HCT116 (cell line): ENCODE results near the gene PDE4B. TPM values are rescaled to one million over a fixed set of nuclear protein-coding genes. Genes with fewer than 3 reads are reported as not detected.

ENCODE experiments used
- ATAC-seq: fragments of 200-7000 bp; cut with Tn5 transposase; 2 replicates; pipeline ENCODE4 v1.9.1; 2020; ENCODE audit warnings: mild to moderate bottlenecking, moderate library complexity
- BruUV-seq: library from RNA; stranded (reverse); fragments of 400-500 nt; replicated peaks from 2 replicates; lab custom pipeline; 2021; lab: Mats Ljungman, UMichigan
- CTCF ChIA-PET: fragments of 300-600 bp; sonication (Branson Sonifier 250); formaldehyde crosslinking; loops from one replicate; lab custom pipeline; 2021; ENCODE audit warnings: antibody characterized with exemption; lab: Charles Lee
- POLR2A ChIA-PET: fragments of 300-600, 350-600 bp; sonication (Branson Sonifier 250); formaldehyde crosslinking; loops from one replicate; lab custom pipeline; 2021; ENCODE audit warnings: antibody characterized with exemption; lab: Charles Lee
- RAD21 ChIA-PET, 2 experiments: fragments of 300-600 bp; sonication (Branson Sonifier 250); formaldehyde crosslinking; loops; one replicate each; lab custom pipeline; 2023; ENCODE audit warnings: low total read pairs in 2 of 2; ENCODE audit not compliant: uncharacterized antibody in 2 of 2, unreplicated experiment in 2 of 2, low non-redundant PET in 1 of 2; lab: Charles Lee
- DNase-seq: peaks from one replicate; pipeline ENCODE4 v3.0.0-alpha.2; 2010; ENCODE audit warnings: low read depth, low spot score
- H2AFZ ChIP-seq: fragments of 200-600 bp; shearing (Covaris generic), sonication (generic); 2 replicates; pipeline ENCODE4 v1.6.1; 2017; ENCODE audit warnings: low read depth, mixed run types, mixed read lengths, antibody characterized with exemption, low read length; ENCODE audit not compliant: poor library complexity, severe bottlenecking
- H3K27ac ChIP-seq: 2 replicates; pipeline ENCODE4 v1.5.1; 2012; ENCODE audit warnings: low read depth, low read length
- H3K27me3 ChIP-seq: fragments of 200-600 bp; sonication (generic); 2 replicates; pipeline ENCODE4 v1.6.1; 2016; ENCODE audit warnings: mixed run types, low read length, mixed read lengths; ENCODE audit not compliant: insufficient read depth
- H3K36me3 ChIP-seq, 2 experiments: fragments of 200-500 bp in 1 of 2; fragments of 200-600 bp in 1 of 2; sonication (Bioruptor generic) in 1 of 2; sonication (generic) in 1 of 2; 2 replicates each; pipeline versions ENCODE4 v1.5.1 to v1.6.1; 2014 to 2016; ENCODE audit warnings: low read length in 2 of 2, inconsistent platforms in 1 of 2, mixed read lengths in 1 of 2, mixed run types in 1 of 2; ENCODE audit not compliant: insufficient read depth in 2 of 2, control insufficient read depth in 1 of 2
- H3K4me1 ChIP-seq, 2 experiments: fragments of 200-600 bp in 1 of 2; sonication (generic) in 1 of 2; 2 replicates each; pipeline versions ENCODE4 v1.5.1 to v1.6.1; 2012 to 2017; ENCODE audit warnings: low read length in 2 of 2, inconsistent platforms in 1 of 2, mild to moderate bottlenecking in 1 of 2, mixed read lengths in 1 of 2, mixed run types in 1 of 2, moderate library complexity in 1 of 2; ENCODE audit not compliant: insufficient read depth in 2 of 2, control insufficient read depth in 1 of 2
- H3K4me2 ChIP-seq: fragments of 200-600 bp; sonication (generic); 2 replicates; pipeline ENCODE4 v1.6.1; 2017; ENCODE audit warnings: mixed run types, low read length, mixed read lengths
- H3K4me3 ChIP-seq, 2 experiments: fragments of 200-600 bp in 1 of 2; sonication (generic) in 1 of 2; replicated peaks in 1 of 2; 2 replicates each; pipeline ENCODE4 v1.5.1; 2011 to 2016; ENCODE audit warnings: low read length in 2 of 2, control low read depth in 1 of 2, low read depth in 1 of 2, mild to moderate bottlenecking in 1 of 2, mixed read lengths in 1 of 2, mixed run types in 1 of 2
- H3K79me2 ChIP-seq: fragments of 200-600 bp; sonication (generic); 2 replicates; pipeline ENCODE4 v1.6.1; 2017; ENCODE audit warnings: mild to moderate bottlenecking, mixed run types, low read length, moderate library complexity, mixed read lengths; ENCODE audit not compliant: insufficient read depth
- H3K9ac ChIP-seq: fragments of 200-600 bp; sonication (generic); 2 replicates; pipeline ENCODE4 v1.6.1; 2016; ENCODE audit warnings: low read length, mixed read lengths
- H3K9me2 ChIP-seq: fragments of 200-600 bp; sonication (generic), shearing (Covaris generic); 2 replicates; pipeline ENCODE4 v1.6.1; 2017; ENCODE audit warnings: mixed run types, mild to moderate bottlenecking, moderate library complexity; ENCODE audit not compliant: insufficient read depth
- H3K9me3 ChIP-seq, 2 experiments: fragments of 200-500 bp in 1 of 2; fragments of 200-600 bp in 1 of 2; sonication (Bioruptor generic) in 1 of 2; sonication (generic) in 1 of 2; 2 replicates each; pipeline ENCODE4 v1.6.1; 2014 to 2017; ENCODE audit warnings: low read length in 2 of 2, mixed read lengths in 2 of 2, inconsistent platforms in 1 of 2, low read depth in 1 of 2, mild to moderate bottlenecking in 1 of 2, mixed run types in 1 of 2, moderate library complexity in 1 of 2; ENCODE audit not compliant: control insufficient read depth in 1 of 2, insufficient read depth in 1 of 2
- H4K20me1 ChIP-seq: fragments of 200-600 bp; sonication (generic), shearing (Covaris generic); 2 replicates; pipeline ENCODE4 v1.6.1; 2017; ENCODE audit warnings: mixed run types, mild to moderate bottlenecking, moderate library complexity; ENCODE audit not compliant: insufficient read depth
- CEBPB ChIP-seq: IDR thresholded peaks from 2 replicates; pipeline ENCODE4 v1.6.1; 2012; ENCODE audit warnings: low read depth
- EGR1 ChIP-seq: IDR thresholded peaks from 2 replicates; pipeline ENCODE4 v1.6.1; 2012; ENCODE audit warnings: low read depth
- FOSL1 ChIP-seq: IDR thresholded peaks from 2 replicates; pipeline ENCODE4 v1.6.1; 2012; ENCODE audit warnings: low read depth
- JUND ChIP-seq: IDR thresholded peaks from 2 replicates; pipeline ENCODE4 v1.6.1; 2012
- POLR2A ChIP-seq: IDR thresholded peaks from 2 replicates; pipeline ENCODE4 v1.7.0; 2011; ENCODE audit warnings: borderline replicate concordance; ENCODE audit not compliant: insufficient read depth, insufficient read length; ENCODE audit errors: extremely low read depth
- POLR2AphosphoS5 ChIP-seq: IDR thresholded peaks from 2 replicates; pipeline ENCODE4 v1.6.1; 2011; ENCODE audit warnings: mild to moderate bottlenecking, low read depth, low read length, moderate library complexity
- SP1 ChIP-seq: IDR thresholded peaks from 2 replicates; pipeline ENCODE4 v1.6.1; 2012; ENCODE audit warnings: low read depth
- SRF ChIP-seq: IDR thresholded peaks from 2 replicates; pipeline ENCODE4 v1.6.1; 2012; ENCODE audit warnings: low read depth
- TCF7L2 ChIP-seq: IDR thresholded peaks from 2 replicates; pipeline ENCODE4 v1.7.0; 2011; ENCODE audit warnings: borderline replicate concordance, inconsistent platforms; ENCODE audit not compliant: insufficient read depth, insufficient read length; ENCODE audit errors: extremely low read depth
- YY1 ChIP-seq: IDR thresholded peaks from 2 replicates; pipeline ENCODE4 v1.6.1; 2011; ENCODE audit warnings: low read length, low read depth, moderate library complexity, mild to moderate bottlenecking; ENCODE audit not compliant: insufficient replicate concordance; ENCODE audit errors: extremely low read depth
- ZFX ChIP-seq: fragments of 450-650 bp; IDR thresholded peaks from 2 replicates; pipeline ENCODE4 v1.6.1; 2017
- intact Hi-C: fragments of 100-400 bp; cut with micrococcal nuclease; formaldehyde crosslinking; loops from 2 replicates; pipeline ENCODE4 v1.10.0; 2022
- total RNA-seq: library from RNA; stranded (reverse); gene quantifications from one replicate; pipeline ENCODE4 v1.2.1, GENCODE V29; 2021; ENCODE audit not compliant: unreplicated experiment
- TF ChIP-seq, protein P1 (sequence below): IDR thresholded peaks from 2 replicates; pipeline ENCODE4 v1.6.1; 2012; ENCODE audit warnings: low read depth
- TF ChIP-seq, protein P2 (sequence below): IDR thresholded peaks from 2 replicates; pipeline ENCODE4 v1.6.1; 2012

The PDE4B gene
- total RNA-seq, 1 experiment from 2014 or later = 76.9 TPM

DNA sequence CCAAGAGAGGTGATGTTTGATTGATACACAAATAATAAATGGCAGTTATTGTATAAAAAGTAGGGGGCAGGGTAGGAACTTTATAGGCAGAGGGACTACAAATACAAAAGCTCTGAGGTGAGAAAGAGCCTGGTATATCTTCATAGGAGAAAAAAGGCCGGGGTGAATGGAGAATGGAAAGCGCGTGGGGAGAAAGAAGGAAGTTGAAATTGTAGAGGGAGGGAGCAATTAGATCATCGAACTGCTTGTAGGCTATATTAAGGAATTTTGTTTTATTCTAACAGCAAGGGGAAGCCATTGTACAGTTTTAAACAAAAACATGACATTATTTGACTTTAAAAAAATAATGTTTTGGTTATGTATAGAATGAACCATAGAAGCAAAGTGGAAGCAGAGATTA lies 147.4 kb downstream of the PDE4B start:
- RAD21 ChIA-PET = no interaction called here
- H3K27ac ChIP-seq = no peak overlapping the region
- H3K9ac ChIP-seq = no peak overlapping the region
- intact Hi-C loops = no loop called here
- H3K9me2 ChIP-seq = no peaks in the 10 kb centered on the region
- DNase-seq (no peak), ATAC-seq (no peak)
- no peaks in the 10 kb centered on the region for H3K27me3 ChIP-seq
- no peak overlapping the region for H2AFZ ChIP-seq
- no TSS peak for BruUV-seq
- H3K79me2 ChIP-seq = no peaks in the 10 kb centered on the region
- H3K4me1 ChIP-seq = no peaks in the 10 kb centered on the region
- no peak for TF ChIP-seq POLR2A
- TF ChIP-seq SP1 = no peak
- no peak for TF ChIP-seq CEBPB
- no peak overlapping the region for H3K4me2 ChIP-seq
- CTCF ChIA-PET = no interaction called here
- no peaks in the 10 kb centered on the region for H3K36me3 ChIP-seq
- POLR2A ChIA-PET = no interaction called here
- no peaks in the 10 kb centered on the region for H3K9me3 ChIP-seq
- H3K4me3 ChIP-seq = no peak overlapping the region
- H4K20me1 ChIP-seq = no peaks in the 10 kb centered on the region

DNA sequence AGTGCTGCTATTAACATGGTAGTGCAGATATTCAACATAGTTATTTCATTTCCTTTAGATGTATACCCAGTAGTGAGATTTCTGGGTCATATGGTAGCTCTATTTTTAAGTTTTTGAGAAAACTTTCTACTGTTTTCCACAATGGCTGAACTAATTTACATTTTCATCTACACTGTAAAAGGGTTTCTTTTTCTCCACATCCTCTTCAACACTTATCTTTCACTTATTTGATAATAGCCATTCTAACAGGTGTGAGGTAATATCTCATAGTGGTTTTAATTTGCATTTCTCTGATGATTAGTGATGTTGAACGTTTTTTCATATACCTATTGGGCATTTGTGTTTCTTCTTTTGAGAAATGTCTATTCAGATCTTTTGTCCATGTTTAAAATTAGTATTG lies 149.8 kb downstream of the PDE4B start:
- RAD21 ChIA-PET = no interaction called here
- CTCF ChIA-PET = no interaction called here
- Histone ChIP-seq H3K27me3 (no peaks in the 10 kb centered on the region), H3K9me3 (no peaks in the 10 kb centered on the region), H3K79me2 (no peaks in the 10 kb centered on the region), H3K4me3 (no peak overlapping the region), H3K36me3 (no peaks in the 10 kb centered on the region), H3K27ac (no peak overlapping the region), H4K20me1 (no peaks in the 10 kb centered on the region), H3K9me2 (no peaks in the 10 kb centered on the region), H3K4me1 (no peaks in the 10 kb centered on the region), H3K9ac (no peak overlapping the region), H3K4me2 (no peak overlapping the region), H2AFZ (no peak overlapping the region)
- POLR2A ChIA-PET = no interaction called here
- ATAC-seq (no peak), DNase-seq (no peak)
- TF ChIP-seq YY1 = no peak
- TF ChIP-seq TCF7L2 = no peak
- no peak for TF ChIP-seq EGR1
- TF ChIP-seq, protein P1, sequence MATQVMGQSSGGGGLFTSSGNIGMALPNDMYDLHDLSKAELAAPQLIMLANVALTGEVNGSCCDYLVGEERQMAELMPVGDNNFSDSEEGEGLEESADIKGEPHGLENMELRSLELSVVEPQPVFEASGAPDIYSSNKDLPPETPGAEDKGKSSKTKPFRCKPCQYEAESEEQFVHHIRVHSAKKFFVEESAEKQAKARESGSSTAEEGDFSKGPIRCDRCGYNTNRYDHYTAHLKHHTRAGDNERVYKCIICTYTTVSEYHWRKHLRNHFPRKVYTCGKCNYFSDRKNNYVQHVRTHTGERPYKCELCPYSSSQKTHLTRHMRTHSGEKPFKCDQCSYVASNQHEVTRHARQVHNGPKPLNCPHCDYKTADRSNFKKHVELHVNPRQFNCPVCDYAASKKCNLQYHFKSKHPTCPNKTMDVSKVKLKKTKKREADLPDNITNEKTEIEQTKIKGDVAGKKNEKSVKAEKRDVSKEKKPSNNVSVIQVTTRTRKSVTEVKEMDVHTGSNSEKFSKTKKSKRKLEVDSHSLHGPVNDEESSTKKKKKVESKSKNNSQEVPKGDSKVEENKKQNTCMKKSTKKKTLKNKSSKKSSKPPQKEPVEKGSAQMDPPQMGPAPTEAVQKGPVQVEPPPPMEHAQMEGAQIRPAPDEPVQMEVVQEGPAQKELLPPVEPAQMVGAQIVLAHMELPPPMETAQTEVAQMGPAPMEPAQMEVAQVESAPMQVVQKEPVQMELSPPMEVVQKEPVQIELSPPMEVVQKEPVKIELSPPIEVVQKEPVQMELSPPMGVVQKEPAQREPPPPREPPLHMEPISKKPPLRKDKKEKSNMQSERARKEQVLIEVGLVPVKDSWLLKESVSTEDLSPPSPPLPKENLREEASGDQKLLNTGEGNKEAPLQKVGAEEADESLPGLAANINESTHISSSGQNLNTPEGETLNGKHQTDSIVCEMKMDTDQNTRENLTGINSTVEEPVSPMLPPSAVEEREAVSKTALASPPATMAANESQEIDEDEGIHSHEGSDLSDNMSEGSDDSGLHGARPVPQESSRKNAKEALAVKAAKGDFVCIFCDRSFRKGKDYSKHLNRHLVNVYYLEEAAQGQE = no peak
- TF ChIP-seq POLR2AphosphoS5 = no peak
- no peak for TF ChIP-seq POLR2A
- TF ChIP-seq, protein P2, sequence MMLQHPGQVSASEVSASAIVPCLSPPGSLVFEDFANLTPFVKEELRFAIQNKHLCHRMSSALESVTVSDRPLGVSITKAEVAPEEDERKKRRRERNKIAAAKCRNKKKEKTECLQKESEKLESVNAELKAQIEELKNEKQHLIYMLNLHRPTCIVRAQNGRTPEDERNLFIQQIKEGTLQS = no peak
- TF ChIP-seq CEBPB = no peak
- TF ChIP-seq JUND = no peak
- TF ChIP-seq FOSL1 = no peak
- no peak for TF ChIP-seq ZFX
- no peak for TF ChIP-seq SRF
- BruUV-seq = no TSS peak
- intact Hi-C loops = no loop called here
